Endothelial cell of coronary artery (primary cell): ENCODE measurements around the gene RNU2-63P. TPM values are rescaled to one million over a fixed set of nuclear protein-coding genes. Genes with fewer than 3 reads are reported as not detected.

ENCODE experiments used
- total RNA-seq: library from RNA; depleted of rRNA; stranded (reverse); fragments of >200 nt; gene quantifications from 2 replicates; pipeline ENCODE4 v1.2.3, GENCODE V29; 2014

The RNU2-63P gene
- 10.1 and 284 TPM in 2 replicates for total RNA-seq

DNA sequence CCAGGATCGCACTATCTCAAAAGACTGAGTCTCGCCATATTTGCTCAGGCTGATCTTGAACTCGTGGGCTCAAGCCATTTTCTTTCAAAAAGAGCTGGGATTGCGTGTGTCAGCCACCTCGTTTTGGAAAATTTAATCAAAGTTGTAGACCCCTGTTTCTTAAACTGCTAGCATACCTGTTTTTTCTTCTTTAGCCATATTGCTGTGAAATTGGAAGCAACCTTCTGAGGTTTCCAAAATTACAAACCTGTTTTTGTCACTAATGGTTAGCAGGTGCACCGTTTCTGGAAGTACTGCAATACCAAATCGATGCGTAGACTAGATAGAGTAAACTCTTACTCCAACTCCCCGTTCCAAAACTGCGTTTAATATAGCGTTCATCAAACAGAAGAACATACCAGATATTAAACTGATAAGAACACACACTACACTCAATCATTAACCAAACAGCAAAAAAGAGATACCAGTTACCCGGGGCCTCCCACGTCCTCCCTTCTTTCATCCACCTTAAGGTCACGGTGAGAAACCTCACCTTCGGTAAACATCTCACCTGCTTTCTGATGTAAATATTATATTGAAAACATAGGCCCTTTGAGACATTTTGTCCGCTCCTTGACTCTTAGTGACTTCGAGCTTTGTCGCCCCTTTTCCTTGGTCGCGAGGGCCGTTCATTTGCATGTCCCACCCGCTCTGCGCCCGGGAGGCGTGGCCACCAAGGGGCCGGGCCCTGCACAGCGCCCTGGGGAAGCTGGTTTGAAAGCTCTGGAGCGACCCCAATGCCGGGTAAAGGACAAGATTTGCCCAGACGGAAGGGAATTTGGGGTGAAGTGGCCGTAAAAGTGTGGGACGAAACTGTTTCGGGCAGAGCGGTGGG lies at the start of gene RNU2-63P:
RNU2-63P (minus strand) TSS at position 462 of the 874 bp plus-strand sequence.

DNA sequence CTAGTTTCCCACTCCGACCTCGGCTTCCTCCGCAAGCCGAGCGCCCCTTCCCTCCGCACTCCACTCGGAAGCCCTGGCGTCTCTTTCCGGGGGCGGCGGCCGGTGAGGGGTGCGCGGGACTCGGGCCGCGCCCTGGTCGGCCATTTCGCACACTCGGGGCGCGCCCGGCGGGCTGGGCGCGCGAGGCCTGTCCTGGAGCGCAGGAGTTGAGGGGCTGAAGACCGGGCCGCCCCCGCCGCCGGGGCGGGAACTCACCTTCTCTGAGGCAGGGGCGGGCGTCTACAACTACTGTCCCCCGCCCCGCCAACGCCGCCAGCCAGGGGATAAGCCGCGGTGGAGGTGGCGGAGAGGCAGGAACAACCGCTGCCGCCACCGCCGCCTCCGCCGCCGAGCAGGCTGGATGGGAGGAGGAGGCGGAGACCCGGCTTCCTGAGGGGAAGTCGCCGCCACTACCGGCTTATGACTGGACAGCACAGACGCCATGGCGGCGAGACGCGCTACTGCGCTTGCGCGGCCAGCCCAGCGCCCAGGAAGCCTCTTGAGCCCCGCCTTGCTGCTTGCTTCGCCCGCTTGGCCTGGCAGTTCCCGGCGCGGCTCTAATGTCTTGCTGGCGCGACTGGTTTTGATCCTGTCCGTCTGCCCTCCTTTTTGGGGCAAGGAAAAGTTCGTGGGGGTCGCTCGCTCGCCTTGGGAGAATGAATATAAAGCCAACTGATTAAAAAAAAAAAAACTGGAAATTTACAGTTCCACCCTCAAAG lies 39.2 kb upstream of the RNU2-63P start, which contains the start of gene KRCC1:
KRCC1 (minus strand) TSS at position 413 of the 758 bp plus-strand sequence. CDS start 27,220 bp downstream, outside the sequence.

Other genes starting within 250 kb of the RNU2-63P start
- 8.8 TPM in 1 of 2 replicates, not detected in the other for gene RGPD2, start 190.8 kb downstream of the RNU2-63P start, total RNA-seq
- 14.6 and 15.4 TPM in 2 replicates for gene KRCC1, start 39.2 kb upstream of the RNU2-63P start, total RNA-seq
- gene SMYD1, start 51.3 kb upstream of the RNU2-63P start, total RNA-seq: not detected in 2 replicates
- not detected in 2 replicates for gene FABP1, start 111.5 kb upstream of the RNU2-63P start, total RNA-seq
- gene THNSL2, start 153.8 kb upstream of the RNU2-63P start, total RNA-seq: 0.09 and 2.4 TPM in 2 replicates